GM19468 (cell line): ENCODE data around the gene TAS1R3.

Experiments
- ATAC-seq: cut with Tn5 transposase; IDR thresholded peaks from one replicate; pipeline ENCODE4 v1.9.1; 2021; ENCODE audit warnings: mild to moderate bottlenecking, moderate library complexity, moderate number of reproducible peaks; ENCODE audit not compliant: unreplicated experiment; ENCODE audit errors: extremely low read depth

The TAS1R3 gene

DNA sequence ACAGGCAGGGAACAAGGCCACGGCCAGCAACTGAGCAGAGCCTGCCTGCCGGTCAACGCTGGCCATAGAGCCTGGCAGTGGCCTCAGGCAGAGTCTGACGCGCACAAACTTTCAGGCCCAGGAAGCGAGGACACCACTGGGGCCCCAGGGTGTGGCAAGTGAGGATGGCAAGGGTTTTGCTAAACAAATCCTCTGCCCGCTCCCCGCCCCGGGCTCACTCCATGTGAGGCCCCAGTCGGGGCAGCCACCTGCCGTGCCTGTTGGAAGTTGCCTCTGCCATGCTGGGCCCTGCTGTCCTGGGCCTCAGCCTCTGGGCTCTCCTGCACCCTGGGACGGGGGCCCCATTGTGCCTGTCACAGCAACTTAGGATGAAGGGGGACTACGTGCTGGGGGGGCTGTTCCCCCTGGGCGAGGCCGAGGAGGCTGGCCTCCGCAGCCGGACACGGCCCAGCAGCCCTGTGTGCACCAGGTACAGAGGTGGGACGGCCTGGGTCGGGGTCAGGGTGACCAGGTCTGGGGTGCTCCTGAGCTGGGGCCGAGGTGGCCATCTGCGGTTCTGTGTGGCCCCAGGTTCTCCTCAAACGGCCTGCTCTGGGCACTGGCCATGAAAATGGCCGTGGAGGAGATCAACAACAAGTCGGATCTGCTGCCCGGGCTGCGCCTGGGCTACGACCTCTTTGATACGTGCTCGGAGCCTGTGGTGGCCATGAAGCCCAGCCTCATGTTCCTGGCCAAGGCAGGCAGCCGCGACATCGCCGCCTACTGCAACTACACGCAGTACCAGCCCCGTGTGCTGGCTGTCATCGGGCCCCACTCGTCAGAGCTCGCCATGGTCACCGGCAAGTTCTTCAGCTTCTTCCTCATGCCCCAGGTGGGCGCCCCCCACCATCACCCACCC lies at the start of gene TAS1R3:
TAS1R3 (plus strand) TSS at position 213 of the 898 bp plus-strand sequence; CDS start at position 279, 66 bp downstream.
- no peak for ATAC-seq

DNA sequence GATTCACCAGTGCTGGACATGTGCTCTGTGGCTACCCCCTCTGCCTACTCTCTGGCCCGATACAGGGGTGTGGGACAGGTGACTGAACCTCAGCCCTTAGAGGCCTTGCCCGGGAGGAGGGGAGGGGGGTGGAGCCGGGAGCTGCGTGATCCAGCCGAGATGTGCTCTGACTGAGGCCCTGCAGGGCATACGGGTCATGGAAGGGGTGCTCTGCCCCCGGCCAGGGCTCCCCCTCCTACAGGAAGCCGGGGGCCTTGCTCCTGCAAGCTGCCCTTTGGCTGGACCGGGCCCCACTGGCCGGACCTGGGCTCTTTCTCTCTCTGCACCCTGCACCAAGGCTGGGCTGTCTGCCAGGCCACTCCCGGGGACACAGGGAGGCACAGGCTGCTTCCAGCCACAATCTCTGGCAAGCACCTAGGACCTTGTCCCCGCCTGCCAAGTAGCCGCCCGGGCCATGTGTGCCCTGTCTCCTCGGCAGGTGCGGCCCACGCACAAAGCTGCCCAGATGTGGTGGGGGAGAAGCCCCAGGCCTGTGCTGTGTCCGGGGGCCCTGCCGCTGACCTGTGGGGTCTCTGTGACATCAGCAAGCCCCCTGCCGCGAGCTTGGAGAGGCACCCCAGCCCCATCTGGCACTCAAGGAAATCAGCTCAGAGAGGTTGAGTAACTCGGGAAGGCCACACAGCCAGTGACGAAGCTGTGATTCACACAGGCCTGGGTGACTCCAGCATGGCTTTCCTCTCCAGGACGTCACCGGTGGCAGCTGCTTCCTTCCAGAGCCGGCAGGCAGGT lies 49.4 kb upstream of the TAS1R3 start:
- no peak for ATAC-seq

DNA sequence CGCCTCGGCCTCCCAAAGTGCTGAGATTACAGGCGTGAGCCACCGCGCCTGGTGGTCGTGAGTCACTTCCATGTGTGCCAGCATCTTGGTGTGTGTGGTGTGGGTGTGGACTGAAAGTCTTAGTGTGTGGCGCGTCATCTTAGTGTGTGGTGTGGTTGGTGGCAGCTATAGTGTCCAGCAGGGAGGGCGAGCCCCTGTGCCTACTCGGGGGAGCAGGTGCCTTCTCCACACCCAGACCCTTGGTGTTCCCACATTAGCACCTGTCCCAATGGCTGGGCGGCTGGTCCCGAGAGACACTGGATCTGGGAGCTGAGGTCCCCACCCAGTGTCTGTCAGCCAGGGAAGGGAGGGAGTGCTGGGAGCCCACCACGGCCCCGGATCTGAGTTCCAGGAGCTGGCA lies 48.1 kb upstream of the TAS1R3 start:
- no peak for ATAC-seq

DNA sequence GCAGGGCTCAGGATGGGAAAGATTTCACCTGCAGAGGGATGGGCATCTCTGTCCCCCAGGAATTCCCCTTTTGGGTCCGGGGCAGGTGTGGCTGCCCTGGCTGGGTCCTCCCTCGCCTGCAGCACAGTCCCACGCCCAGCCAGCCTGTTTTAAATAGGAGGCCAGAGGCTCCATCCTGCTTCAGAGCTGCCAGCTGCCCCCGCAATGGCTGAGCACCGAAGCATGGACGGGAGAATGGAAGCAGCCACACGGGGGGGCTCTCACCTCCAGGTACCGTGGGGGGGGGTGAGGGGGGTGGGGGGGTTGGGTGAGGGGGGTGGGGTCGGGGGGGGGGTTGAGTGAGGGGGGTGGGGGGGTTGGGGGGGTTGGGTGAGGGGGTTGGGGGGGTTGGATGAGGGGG lies 47.3 kb upstream of the TAS1R3 start:
- no peak for ATAC-seq

DNA sequence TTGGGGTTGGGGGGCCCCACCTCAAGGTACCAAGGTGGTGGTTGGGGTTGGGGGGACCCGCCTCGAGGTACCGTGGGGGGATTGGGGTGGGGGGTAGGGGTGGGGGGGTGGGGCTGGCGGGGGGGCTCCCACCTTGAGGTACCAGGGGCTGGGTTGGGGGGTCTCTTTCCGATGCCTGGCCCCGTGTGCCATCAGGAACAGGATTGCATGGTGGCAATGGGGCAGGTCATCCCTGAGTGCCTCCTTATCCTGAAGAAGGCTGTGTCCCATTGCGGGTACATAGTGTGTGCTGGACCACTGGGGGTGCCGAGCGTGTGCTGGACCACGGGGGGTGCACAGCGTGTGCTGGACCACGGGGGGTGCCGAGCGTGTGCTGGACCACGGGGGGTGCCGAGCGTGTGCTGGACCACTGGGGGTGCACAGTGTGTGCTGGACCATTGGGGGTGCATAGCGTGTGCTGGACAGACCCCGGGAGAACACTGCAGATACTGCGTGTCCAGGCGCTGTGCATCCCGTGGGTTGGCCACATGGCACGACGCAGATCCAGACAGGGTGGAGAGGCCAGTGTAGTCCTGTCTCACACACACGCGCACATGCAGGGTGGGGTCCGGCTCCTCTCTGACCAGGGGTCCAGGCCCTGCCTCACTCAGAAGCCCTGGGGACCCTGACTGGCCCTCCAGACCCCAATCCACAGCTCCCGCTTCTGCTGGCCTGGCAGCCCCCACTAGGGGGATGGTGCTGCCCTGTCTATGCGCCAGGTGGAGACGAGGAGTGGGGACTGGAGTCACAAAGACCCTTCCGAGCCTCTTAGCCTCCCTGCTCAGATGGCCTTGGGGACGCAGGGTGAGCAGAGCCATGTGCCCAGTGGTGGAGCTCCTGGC lies 46.6 kb upstream of the TAS1R3 start:
- no peak for ATAC-seq

DNA sequence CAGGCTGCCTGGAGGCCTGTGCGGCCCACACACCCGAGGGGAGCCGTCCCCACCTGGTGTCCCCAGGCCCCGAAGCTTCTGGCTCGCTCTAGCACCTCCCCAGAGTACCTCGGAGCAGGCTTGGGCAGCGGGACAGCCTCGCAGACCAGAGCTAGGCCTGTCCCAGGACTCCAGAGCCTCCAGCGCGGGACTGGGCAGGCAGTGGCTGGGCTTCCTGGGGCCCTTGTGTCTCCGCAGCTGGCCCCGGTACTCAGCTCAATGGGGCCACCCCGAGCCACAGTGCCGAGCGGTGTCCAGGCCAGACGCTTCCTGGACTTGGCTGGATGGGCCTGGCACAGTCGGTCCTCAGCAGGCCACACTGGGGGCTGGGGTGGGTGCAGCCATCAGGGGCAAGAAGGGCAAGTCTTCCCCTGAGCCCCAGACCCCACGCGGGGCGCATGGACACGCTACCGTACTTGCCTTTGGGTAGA lies 45.9 kb upstream of the TAS1R3 start:
- ATAC-seq = no peak

DNA sequence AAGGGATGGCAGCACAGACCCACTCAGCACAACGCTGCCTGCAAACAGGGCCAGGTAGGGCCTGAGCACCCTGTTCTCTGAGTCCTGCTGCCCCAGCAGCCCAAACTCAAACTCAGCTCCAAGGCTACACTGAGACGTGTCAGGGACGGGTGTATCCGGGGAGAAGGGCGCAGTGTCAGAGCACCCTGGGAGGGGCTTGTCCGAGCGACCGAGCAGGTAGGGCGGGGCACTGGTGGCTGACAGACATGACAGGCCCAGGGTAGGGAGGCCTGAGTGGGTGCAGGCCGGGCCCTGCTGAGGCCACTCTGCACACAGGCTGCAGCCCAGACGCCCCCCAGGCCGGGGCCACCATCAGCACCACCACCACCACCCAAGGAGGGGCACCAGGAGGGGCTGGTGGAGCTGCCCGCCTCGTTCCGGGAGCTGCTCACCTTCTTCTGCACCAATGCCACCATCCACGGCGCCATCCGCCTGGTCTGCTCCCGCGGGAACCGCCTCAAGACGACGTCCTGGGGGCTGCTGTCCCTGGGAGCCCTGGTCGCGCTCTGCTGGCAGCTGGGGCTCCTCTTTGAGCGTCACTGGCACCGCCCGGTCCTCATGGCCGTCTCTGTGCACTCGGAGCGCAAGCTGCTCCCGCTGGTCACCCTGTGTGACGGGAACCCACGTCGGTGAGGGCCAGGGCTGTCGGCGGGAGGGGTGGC lies 45.3 kb upstream of the TAS1R3 start:
- ATAC-seq = no peak

DNA sequence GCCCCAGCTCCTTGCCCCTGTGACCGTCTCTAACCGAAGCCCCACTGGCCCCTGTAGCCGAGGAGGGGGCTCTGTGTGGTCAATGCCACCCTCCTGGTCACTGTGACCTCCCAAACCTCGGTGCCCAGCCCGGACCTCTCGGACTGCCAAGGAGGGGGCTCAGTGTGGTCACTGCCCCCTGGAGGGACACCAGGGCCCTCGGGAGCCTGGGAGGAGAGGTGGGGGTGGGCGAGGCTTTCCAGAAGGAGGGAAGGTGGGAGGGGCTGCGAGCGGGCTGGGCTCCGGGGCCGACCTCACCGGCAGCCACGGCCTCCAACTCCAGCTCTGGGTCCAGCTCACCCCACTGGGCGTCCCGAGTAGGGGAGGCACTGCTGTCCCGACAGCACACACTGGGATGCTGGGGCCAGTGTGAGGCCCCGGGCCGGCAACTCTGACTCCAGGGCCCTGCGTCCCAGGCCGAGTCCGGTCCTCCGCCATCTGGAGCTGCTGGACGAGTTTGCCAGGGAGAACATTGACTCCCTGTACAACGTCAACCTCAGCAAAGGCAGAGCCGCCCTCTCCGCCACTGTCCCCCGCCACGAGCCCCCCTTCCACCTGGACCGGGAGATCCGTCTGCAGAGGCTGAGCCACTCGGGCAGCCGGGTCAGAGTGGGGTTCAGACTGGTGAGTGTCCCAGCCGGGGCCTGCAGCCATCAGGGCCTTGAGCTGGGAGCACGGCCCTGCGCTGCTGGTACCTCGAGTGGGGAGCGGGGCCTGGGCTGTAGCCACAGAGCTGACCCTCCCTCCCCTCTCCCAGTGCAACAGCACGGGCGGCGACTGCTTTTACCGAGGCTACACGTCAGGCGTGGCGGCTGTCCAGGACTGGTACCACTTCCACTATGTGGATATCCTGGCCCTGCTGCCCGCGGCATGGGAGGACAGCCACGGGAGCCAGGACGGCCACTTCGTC lies 44.5 kb upstream of the TAS1R3 start:
- no peak for ATAC-seq

DNA sequence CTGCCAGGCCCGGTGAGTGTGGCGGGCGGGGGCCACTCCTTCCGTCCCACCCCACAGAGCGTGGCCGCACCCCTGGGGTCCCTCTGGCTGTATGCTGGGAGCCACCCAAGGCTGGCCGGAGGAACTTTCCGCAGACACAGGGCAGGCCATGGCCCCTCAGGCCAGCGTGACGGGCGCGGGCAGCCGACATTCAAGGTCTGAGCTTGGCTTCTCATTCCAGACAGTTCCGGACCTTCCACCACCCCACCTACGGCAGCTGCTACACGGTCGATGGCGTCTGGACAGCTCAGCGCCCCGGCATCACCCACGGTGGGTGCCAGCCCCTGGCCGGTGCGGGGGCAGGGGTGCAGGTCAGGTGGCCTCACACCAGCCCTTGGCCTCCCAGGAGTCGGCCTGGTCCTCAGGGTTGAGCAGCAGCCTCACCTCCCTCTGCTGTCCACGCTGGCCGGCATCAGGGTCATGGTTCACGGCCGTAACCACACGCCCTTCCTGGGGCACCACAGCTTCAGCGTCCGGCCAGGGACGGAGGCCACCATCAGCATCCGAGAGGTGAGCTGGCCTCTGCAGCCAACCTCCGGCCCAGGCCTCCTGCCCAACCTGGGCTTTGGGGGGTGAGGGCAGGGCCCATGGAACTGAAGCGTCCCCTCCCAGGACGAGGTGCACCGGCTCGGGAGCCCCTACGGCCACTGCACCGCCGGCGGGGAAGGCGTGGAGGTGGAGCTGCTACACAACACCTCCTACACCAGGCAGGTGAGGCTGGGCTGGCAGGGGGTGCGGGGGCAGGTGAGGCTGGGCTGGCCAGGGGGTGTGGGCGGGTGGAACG lies 43.6 kb upstream of the TAS1R3 start:
- ATAC-seq = no peak

DNA sequence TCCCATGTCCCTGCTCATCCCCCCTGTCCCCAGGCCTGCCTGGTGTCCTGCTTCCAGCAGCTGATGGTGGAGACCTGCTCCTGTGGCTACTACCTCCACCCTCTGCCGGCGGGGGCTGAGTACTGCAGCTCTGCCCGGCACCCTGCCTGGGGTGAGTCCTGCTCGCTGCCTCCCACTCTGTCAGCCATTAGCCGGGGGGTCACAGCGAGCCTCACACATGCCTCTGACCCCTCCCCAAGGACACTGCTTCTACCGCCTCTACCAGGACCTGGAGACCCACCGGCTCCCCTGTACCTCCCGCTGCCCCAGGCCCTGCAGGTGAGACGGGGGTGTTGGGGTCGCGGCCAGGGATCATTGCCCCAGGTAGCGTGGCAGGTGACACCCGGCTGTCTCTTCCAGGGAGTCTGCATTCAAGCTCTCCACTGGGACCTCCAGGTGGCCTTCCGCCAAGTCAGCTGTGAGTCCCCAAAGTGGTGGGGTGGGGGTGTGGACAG lies 40.8 kb upstream of the TAS1R3 start:
- ATAC-seq = no peak

DNA sequence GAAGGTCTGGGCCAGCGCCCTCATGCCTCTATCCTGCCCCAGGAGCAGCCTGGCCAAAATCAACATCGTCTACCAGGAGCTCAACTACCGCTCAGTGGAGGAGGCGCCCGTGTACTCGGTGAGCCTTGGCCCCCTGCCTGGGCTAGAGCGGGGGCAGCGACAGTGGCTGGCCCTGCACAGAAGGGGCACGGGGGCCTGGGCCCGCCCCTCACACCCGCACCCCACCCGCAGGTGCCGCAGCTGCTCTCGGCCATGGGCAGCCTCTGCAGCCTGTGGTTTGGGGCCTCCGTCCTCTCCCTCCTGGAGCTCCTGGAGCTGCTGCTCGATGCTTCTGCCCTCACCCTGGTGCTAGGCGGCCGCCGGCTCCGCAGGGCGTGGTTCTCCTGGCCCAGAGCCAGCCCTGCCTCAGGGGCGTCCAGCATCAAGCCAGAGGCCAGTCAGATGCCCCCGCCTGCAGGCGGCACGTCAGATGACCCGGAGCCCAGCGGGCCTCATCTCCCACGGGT lies 40.0 kb upstream of the TAS1R3 start:
- ATAC-seq = no peak

DNA sequence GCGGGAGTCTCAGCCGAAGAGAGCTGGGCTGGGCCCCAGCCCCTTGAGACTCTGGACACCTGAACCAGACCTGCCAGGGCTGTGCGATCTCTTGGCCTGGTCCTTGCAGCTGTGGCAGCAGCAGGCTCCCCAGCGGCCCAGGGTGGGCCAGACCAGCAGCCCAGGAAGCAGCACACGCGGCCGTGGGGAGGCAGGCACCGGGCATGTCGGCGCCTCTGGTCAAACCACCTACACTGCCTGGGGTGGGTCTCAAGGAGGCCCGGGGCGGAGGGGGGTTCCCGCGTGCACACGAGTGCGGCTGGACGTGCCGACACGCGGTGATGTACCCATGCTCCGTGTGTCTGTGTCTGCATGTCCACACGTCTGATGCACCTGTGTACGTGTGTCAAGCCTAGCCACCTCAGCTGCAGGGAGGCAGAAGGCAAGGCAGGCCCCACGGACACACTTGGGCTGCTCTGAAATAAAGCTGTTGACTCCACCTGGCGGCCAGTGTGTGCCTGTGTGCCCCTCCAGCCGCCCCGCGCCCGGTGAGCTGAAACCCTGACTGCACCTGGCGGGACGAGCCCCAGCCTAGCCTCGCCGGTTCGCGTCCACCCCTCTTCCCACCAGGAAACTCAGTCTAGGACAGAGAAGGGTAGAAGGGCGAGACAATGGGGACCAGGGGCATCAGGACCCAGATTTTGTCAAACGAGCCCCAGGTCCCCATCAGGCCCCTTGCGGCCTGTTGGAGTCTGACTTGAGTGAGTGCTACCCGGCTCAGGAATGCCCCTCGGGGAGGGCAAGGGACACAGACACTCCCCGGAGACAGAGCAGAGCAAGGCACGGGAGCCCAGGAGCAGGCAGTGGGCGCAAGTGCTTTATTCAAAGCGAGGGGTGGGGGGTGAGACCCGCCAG lies 39.3 kb upstream of the TAS1R3 start:
- ATAC-seq = no peak

DNA sequence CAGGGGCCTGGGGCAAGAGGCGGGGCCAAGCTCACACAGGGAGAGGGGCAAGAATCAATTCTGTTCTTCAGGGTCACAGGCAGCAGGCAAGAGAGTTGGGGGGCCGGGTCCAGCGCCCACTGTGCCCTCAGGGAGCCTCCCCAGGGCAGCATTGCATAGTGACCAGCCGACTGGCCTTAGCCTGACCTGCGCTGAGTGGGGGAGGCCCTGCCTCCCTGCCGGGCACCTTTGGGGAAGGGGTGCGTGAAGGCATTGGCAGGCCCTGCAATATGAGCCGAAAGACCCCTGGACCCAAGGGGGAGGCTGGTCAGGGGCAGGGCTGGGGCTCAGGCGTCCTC lies 38.7 kb upstream of the TAS1R3 start:
- ATAC-seq = no peak

DNA sequence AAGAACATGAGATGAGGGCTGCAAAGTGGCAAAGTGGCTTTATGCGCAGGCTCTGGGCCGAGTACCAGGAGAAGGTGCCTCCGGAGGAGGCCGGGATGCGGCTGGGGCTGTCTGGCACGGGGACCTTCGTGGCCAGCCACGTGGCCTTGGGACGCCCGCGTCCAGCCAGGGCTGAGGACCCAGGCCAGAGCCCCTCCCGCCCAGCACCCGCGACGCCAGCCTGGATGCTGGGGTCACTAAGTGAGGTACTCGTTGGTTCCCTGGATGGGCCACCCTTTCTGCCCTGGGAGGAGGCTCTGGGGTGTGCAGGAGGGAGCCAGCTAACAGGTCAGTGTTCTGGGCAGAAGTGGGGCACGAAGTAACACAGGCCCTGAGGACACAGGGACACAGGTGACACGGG lies 38.2 kb upstream of the TAS1R3 start:
- no peak for ATAC-seq

DNA sequence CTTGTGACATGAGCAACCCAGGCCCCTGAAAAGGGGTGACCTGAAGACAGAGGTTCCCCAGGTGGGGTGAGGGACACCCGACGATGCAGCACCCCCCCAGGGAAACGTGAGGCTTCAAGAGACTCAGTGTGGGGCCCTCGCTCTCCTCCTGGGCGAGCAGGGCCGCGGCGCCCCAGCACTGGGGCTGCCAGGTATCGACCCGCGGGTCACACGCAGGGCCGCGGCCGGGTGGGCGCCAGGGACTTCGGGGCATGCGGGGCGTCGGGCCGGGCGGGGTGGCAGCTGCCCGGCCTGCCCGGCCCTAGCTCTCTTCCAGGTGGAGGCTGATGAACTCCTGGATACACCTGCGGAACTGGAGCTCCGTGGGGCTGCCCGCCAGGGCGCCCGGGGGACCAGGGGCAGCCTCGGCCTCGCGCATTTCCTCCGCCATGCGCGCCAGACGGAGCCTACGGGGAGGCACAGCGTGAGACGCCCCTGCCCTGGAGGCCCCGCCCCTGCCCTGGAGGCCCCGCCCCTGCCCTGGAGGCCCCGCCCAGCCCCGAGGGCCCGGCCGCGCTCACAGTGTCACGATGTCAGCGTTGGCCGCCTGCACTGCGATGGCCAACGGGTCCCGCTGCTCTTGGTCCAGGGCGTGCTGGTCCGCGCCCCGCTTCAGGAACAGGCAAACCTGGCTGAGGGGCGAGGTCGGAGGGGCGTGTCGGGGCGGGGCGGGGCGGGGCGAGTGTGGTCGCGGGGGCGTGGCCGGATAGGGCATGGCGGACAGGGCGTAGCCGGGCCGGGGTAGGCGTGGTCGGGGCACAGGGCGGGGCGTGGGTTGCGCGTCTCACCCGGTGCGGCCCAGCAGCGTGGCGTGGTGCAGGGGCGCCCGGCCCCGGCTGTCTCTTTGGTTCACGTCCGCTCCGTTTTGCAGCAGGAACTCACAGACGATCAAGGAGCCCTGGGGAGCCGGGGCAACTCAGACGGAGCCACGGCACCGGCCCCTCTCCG lies 37.5 kb upstream of the TAS1R3 start:
- no peak for ATAC-seq
